SK-N-SH treated with all-trans-retinoic acid at 6 μM for 48 hours (cell line): ENCODE data around the gene HCAR2.

Experiments
- BACH2 ChIP-seq: fragments of 250-450 bp; sonication (Bioruptor Pico); IDR thresholded peaks from 2 replicates; pipeline ENCODE4 v1.9.0; 2021; ENCODE audit warnings: mild to moderate bottlenecking, borderline replicate concordance
- CSDC2 ChIP-seq: fragments of 250-450 bp; sonication (Bioruptor Pico); IDR thresholded peaks from 2 replicates; pipeline ENCODE4 v1.5.0; 2020; ENCODE audit warnings: mild to moderate bottlenecking, moderate library complexity
- ESRRG ChIP-seq: fragments of 250-450 bp; sonication (Bioruptor Pico); IDR thresholded peaks from 2 replicates; pipeline ENCODE4 v1.6.1; 2021; ENCODE audit warnings: mild to moderate bottlenecking
- GLIS3 ChIP-seq: fragments of 250-450 bp; sonication (Bioruptor Pico); IDR thresholded peaks from 2 replicates; pipeline ENCODE4 v1.5.0; 2020; ENCODE audit warnings: mild to moderate bottlenecking, moderate library complexity
- PATZ1 ChIP-seq: fragments of 250-450 bp; sonication (Bioruptor Pico); IDR thresholded peaks from 2 replicates; pipeline ENCODE4 v1.8.0; 2020; ENCODE audit warnings: mild to moderate bottlenecking, moderate library complexity, borderline replicate concordance
- POU6F1 ChIP-seq: fragments of 250-450 bp; sonication (Bioruptor Pico); IDR thresholded peaks from 2 replicates; pipeline ENCODE4 v1.8.0; 2021; ENCODE audit warnings: low read depth, mild to moderate bottlenecking, moderate library complexity, borderline replicate concordance
- RARB ChIP-seq: fragments of 250-450 bp; sonication (Bioruptor Pico); IDR thresholded peaks from 2 replicates; pipeline ENCODE4 v1.8.0; 2021; ENCODE audit warnings: mild to moderate bottlenecking, moderate library complexity
- SNAI2 ChIP-seq: fragments of 250-450 bp; sonication (Bioruptor Pico); IDR thresholded peaks from 2 replicates; pipeline ENCODE4 v1.5.0; 2020; ENCODE audit warnings: mild to moderate bottlenecking, moderate library complexity
- TCF4 ChIP-seq: fragments of 250-450 bp; sonication (Bioruptor Pico); IDR thresholded peaks from 2 replicates; pipeline ENCODE4 v1.8.0; 2021; ENCODE audit warnings: mild to moderate bottlenecking, moderate library complexity, borderline replicate concordance
- ZFP3 ChIP-seq: fragments of 250-450 bp; sonication (Bioruptor Pico); IDR thresholded peaks from 2 replicates; pipeline ENCODE4 v1.5.0; 2020; ENCODE audit warnings: mild to moderate bottlenecking, moderate library complexity
- ZFP30 ChIP-seq: fragments of 450-650 bp; formaldehyde crosslinking; IDR thresholded peaks from 2 replicates; pipeline ENCODE4 v1.5.0; 2022; ENCODE audit warnings: mild to moderate bottlenecking, moderate library complexity
- ZNF70 ChIP-seq: fragments of 450-650 bp; formaldehyde crosslinking; IDR thresholded peaks from 2 replicates; pipeline ENCODE4 v1.5.0; 2020; ENCODE audit warnings: mild to moderate bottlenecking, moderate library complexity
- ZNF8 ChIP-seq: fragments of 450-650 bp; formaldehyde crosslinking; IDR thresholded peaks from 2 replicates; pipeline ENCODE4 v1.5.0; 2020; ENCODE audit warnings: mild to moderate bottlenecking, moderate library complexity

GRCh38 chr12:122722387-122722786 is 19.2 kb upstream of the HCAR2 start:
- TF ChIP-seq ZFP30 (CRISPR knock-in tag) (no peak), POU6F1 (no peak), PATZ1 (no peak), ZFP3 (CRISPR knock-in tag) (no peak), ZNF8 (CRISPR knock-in tag) (no peak), ESRRG (CRISPR knock-in tag) (no peak), CSDC2 (CRISPR knock-in tag) (no peak), SNAI2 (CRISPR knock-in tag) (no peak), BACH2 (CRISPR knock-in tag) (no peak), GLIS3 (no peak), RARB (no peak), ZNF70 (CRISPR knock-in tag) (no peak), TCF4 (CRISPR knock-in tag) (no peak)
